IPS-NIHi7 (cell line): Measurements from ENCODE around the gene BCL2.
"Not testable (repeated sequence)": the region's sequence is repeated elsewhere in the genome, so short reads cannot be mapped to it uniquely, and the experiment has no call there.

Source experiments
- DNase-seq: peaks from one replicate; pipeline ENCODE4 v3.0.0; 2012; ENCODE audit warnings: mixed read lengths; ENCODE audit errors: extremely low spot score

The BCL2 gene

GRCh38 chr18:63234432-63234831, 85.1 kb downstream of the BCL2 start:
- DNase-seq = no peak

DNA sequence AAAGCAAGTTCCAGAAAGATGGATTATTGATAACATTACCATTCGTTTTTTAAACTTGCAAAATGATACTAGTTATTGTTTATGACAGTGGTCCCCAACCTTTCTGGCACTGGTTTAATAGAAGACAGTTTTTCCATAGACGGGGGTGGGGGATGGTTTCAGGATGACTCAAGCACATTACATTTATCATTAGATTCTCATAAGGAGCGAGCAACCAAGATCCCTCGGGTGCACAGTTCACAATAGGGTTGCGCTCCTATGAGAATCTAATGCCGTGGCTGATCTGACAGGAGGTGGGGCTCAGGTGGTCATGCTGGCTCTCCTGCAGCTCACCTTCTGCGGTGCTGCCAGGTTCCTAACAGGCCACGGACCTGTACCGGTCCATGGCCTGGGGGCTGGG, 86.2 kb downstream of the BCL2 start:
- no peak for DNase-seq

- DNase-seq = no peak
Observed at GRCh38 chr18:63232826-63233225, 86.7 kb downstream of the BCL2 start.

- DNase-seq = no peak
Observed at GRCh38 chr18:63229971-63230370, 89.6 kb downstream of the BCL2 start.

- no peak for DNase-seq
Observed at GRCh38 chr18:63225434-63225833, 94.1 kb downstream of the BCL2 start.

DNA sequence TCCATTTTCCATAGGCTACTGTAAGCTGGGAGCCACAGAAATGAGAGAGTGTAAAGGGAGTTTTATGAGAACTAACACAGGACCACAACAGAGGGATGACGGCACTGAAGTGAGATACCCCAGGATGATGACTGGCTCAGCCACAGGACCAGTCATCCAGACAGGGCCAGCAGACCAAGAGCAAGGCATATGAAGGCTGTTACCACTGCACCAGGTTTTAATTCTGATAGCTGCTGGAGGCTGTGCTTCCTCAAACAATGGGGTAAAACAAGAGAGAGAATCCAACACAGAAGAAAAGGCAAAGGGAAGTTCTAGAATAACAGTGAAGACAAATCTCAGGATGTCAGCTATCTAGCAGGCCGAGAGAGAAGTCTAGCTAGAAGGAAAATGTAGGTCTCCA, 94.9 kb downstream of the BCL2 start:
- DNase-seq = no peak

DNA sequence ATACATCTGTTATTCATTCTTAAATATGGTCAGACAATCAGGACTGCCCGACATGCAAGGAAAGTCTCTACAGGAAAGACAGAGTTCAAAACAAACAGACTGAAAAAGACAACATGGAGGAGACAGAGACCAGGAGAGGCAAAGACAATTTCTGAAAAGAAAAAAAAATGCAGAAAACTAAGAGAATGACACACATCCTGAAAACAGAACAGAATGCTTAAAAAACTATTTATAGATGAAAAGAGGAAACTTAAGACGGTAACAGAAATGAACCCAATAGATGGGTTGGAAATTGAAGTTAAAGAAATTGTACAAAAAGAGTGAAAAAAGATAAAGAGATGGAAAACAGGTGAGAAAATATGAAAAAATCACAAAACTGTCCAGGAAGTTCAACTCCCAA, 95.7 kb downstream of the BCL2 start:
- DNase-seq = no peak

DNA sequence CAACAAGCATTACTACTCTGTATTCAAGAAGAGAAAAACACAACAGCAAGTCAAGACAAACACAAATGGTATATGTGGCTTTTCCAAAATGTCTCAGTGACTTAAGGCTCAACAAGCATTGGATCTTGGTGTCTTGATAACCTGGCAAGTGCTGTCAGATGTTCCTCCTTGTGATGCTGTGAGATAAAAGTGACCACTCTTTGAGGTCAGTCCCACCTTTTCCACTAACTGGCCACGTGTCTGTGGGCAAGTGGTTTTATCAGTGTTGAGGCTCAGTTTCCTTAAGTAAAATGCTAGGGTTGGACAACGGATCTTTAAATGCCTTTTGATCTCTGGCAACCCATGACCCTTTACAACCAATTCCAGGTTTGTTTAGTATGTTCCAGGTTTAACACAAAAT, 98.7 kb downstream of the BCL2 start:
- no peak for DNase-seq

DNA sequence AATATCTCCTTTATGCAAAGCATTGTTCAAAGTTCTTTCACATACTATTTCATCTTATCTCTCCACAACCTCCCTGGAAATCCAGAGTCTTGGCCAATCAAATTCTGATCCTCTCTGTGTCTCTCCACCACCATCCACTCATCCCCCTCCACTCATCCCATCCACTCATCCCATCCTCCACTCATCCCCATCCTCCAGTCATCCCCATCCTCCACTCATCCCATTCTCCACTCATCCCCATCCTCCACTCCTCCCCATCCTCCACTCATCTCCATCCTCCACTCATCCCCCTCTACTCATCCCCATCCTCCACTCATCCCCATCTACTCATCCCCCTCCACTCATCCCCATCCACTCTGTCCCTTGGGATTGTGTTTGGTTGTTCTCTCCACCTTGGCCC, 101.1 kb downstream of the BCL2 start:
- no peak for DNase-seq

GRCh38 chr18:63216516-63217311, 102.9 kb downstream of the BCL2 start:
- DNase-seq = no peak

GRCh38 chr18:63213936-63214671, 105.5 kb downstream of the BCL2 start:
- no peak for DNase-seq

GRCh38 chr18:63213331-63213900, 106.2 kb downstream of the BCL2 start:
- DNase-seq = no peak

DNA sequence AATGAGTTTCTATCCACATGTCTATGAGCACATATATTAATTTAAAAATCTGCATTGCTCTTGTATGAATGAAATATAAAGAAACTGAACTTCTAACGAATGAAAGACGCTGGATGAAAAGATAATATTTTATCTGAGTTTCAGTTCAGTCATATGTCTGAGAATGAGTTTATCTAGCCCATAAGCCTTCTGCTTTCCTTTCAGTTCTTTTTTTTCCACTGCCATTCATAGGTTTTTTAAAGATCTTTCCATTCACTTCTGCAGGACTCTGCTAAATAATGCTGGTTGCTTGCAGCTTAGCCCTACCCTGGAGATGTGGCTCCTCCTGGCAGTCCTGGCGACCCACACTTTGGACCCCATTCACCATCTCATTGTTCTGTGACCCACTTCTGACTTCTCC, 109.0 kb downstream of the BCL2 start:
- DNase-seq = no peak

DNA sequence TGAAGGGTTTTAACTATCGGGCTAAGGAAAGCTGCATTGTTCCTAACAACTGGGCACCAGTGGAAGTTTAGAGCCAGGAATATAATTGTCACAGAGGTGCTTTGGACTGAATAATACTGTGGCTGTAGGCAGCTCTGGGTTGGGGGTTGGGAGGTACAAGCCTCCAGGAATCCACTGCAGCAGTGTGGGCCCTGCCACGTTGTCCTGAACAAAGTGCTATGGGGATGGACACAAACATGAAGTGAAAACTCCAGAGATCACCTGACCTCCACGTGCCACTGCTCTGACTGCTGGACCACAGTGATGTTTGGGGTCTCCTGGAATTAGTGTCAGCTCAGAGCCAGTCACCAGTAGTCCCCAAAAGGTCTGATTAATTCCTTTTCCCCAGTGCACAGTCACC, 110.9 kb downstream of the BCL2 start:
- no peak for DNase-seq

DNA sequence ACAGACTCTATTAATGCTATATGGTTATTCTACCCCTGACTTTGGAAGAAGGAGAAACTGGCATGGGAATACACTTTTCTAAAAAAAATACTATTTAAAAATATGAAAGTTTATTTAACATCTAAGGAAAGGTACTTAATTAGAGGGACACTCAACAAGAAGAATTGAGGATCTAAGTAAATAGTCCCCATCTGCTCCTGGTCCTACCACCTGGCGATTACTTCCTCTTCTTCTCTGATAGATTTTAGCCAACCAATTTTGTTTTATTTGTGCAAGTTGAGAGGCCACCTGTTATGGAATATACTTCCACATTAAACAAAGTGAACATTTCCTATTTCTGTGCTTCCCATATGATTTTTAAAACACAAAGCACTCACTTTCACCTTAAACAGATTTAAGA, 111.7 kb downstream of the BCL2 start:
- no peak for DNase-seq

- no peak for DNase-seq
Observed at GRCh38 chr18:63207143-63207790, 112.3 kb downstream of the BCL2 start.

DNA sequence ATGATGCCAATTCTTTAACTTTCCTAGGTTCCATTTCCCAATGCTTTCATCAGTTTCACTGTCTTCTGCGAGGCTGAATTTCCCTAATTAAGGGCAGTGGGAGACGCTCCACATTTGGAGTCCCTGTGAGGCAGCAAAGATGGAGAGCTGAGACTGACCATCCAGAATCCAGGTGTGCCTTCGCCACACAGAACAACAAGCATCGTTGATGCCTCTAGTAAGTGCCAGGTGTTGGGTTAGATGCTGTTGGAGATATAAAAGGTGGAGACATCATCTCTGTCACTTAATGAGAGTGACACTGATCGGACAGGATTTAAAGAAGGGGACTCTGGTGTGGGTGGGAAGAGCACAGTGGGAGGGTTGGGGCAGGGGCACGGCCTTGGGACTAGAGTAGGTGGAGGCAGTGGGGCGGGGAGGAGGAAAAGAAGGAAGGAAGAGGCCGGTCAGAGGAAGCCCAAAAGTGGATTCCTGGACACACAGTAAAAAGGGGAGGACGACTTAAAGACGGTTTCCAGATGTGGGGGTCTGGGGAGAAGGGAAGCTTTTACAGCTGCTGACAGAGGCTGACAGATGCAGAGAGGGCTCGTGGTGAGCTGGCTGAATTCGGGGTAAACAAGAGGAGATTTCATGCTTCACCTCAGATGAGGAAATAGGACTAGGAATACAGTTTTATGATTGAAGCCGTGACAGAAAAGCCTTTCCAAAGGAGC, 113.0 kb downstream of the BCL2 start:
- no peak for DNase-seq

DNA sequence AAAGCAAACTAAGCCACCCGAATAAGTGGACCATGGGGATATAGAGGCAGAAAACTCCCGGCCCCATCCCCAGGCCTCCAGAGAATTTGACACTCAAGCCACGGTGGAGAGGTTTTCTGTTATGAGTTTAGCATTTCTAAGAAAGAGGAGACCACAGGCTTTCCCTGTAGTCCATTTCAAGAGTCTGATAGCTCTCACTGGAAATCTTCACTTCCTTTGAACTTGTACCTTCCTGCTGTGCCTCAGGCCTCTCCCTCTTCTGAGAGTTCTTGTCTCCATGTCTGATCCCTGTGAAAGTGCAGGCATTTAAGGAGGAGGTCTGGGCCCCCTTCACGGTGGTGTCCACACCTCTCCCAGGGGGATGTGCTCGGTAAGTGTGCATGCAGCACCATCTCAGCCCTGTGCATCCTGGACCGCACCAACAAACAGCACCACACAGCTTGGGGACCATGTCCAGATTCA, 113.7 kb downstream of the BCL2 start:
- no peak for DNase-seq

GRCh38 chr18:63203497-63203896, 116.1 kb downstream of the BCL2 start:
- DNase-seq = no peak

DNA sequence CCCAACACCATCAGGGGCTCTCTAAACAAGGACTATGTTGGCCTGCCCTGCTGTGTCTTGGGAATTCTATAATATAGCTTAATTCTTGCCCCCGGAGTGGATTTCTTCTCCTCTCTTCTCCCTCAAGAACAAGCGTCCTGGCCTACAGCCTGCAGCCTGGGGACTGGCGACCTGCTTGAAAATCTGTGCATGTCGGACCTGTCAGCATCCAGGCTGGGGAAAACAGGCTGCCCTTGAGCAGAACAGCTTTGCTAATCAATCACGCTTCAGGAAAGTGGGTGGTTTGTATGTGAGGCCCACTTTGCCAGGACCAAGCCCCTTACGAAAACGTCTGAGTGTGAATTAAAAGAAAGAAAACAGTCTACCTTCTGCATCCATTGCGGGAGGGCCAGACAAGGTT, 116.7 kb downstream of the BCL2 start:
- DNase-seq = no peak

DNA sequence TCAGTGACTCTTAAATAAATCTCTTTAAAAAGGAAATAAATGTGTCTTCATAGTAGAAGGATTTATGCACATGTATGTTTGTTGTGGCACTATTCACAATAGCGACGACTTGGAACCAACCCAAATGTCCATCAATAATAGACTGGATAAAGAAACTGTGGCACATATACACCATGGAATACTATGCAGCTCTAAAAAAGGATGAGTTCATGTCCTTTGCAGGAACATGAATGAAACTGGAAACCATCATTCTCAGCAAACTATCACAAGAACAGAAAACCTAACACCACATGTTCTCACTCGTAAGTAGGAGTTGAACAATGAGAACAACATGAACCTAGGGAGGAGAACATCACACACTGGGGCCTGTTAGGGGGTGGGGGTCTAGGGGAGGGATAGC, 118.1 kb downstream of the BCL2 start:
- not testable (repeated sequence) for DNase-seq

DNA sequence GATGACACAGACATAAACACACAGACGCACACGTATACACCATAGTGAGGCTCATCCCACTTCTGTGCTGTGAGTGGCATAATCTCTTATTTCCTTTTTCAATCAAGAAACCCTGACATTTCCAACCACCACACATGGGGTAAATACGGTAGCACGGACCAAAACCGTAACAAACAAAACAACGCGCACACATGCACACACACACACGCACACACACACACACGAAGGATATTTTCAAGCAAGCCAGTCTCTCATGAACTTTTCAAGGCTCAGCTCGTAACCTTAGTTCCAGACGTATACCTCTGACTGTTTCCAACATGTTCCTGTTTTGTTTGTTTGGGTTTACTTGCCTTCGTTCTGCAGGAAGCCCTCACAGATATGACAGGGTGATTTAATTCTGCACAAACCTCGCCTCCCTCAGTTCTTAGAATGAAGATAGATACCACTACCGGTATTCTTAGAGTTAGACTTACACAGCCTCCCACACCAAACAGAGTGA, 119.8 kb downstream of the BCL2 start:
- DNase-seq = no peak
